ENCODE data around the gene SLC17A5.

SLC17A5 gene

DNA sequence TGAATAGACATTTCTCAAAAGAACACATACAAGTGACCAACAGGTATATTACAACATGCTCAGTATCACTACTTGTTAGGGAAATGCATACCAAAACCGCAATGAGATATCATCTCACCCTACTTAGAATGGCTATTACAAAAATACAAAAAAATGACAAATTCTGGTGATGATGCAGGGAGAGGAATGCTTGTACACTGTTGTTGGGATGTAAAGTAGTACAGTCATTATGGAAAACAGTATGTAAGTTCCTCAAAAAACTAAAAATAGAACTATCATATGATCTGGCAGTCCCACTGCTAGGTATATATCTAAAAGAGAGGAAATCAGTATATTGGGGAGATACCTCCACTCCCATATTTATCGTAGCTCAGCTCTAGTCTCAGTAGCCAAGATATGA lies 10.9 kb upstream of the SLC17A5 start:
- H3K4me2 ChIP-seq (ENCODE audit: low read length), result no peak overlapping the region
- DNase-seq, result no peak
- H3K79me2 ChIP-seq (ENCODE audit: control insufficient read depth, insufficient read depth, low read length, poor library complexity), result no peaks in the 10 kb centered on the region
- no peak overlapping the region for H4K91ac ChIP-seq (ENCODE audit: low read depth, low read length)
- H3K18ac ChIP-seq (ENCODE audit: low read length), result no peak overlapping the region
- H2BK120ac ChIP-seq (ENCODE audit: insufficient read depth, low read length, poor library complexity), result no peak overlapping the region
- no peaks in the 10 kb centered on the region for H3K9me3 ChIP-seq (ENCODE audit: insufficient read depth, low read depth, low read length)
- no peaks in the 10 kb centered on the region for H3K36me3 ChIP-seq (ENCODE audit: control insufficient read depth in 1 of 2, insufficient read depth in 2 of 2, low read length in 2 of 2)
- H2AK5ac ChIP-seq (ENCODE audit: low read length), result no peak overlapping the region
- no peak overlapping the region for H3K27ac ChIP-seq (ENCODE audit: low read depth, low read length)
- H2BK5ac ChIP-seq (ENCODE audit: low read depth, low read length, poor library complexity), result no peak overlapping the region
- no peak overlapping the region for H2AFZ ChIP-seq (ENCODE audit: insufficient read depth, low read length, poor library complexity)
- no peak overlapping the region for H3K4ac ChIP-seq (ENCODE audit: low read depth, low read length)
- no CpG with 5 or more reads among the region's 2 CpGs for WGBS (ENCODE audit: extremely low coverage, insufficient coverage, insufficient read length)
- no peak overlapping the region for H3K23ac ChIP-seq (ENCODE audit: low read length)
- no peak overlapping the region for H4K12ac ChIP-seq (ENCODE audit: low read depth, low read length)
- no peaks in the 10 kb centered on the region for H3K27me3 ChIP-seq (ENCODE audit: insufficient read depth, low read length)
- no peak overlapping the region for H3K9ac ChIP-seq (ENCODE audit: low read length)
- H3K4me3 ChIP-seq (ENCODE audit: low read depth, low read length), result no peak overlapping the region
- no peak overlapping the region for H3K14ac ChIP-seq (ENCODE audit: low read length)
- H3K4me1 ChIP-seq (ENCODE audit: control insufficient read depth in 1 of 2, insufficient read depth in 2 of 2, low read length in 2 of 2), result no peaks in the 10 kb centered on the region
- no peak overlapping the region for H4K8ac ChIP-seq (ENCODE audit: low read depth, low read length)
- H2BK12ac ChIP-seq (ENCODE audit: low read length), result no peak overlapping the region
- H3K79me1 ChIP-seq (ENCODE audit: low read length), result no peaks in the 10 kb centered on the region

DNA sequence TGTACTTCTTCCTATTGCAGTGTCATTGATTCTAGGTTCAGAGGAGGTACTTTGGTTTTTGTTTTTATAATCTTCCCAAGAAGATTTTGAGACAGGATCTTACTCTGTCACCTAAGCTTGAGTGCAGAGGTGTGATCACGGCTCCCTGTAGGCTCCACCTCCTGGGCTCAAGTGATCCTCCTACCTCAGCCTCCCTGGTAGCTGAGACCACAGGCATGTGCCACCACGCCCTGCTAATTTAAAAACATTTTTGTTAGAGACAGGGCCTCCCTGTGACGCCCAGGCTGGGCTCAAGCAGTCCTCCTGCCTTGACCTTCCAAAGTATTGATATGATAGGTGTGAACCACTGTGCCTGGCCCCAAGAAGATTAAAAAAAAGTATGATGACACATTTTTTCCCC lies 3.4 kb upstream of the SLC17A5 start:
- peak; percentile 74 to 84 for DNase-seq
- Histone ChIP-seq H3K4ac (ENCODE audit: low read depth, low read length) (no peak overlapping the region), H3K27me3 (ENCODE audit: insufficient read depth, low read length) (no peaks in the 10 kb centered on the region), H3K4me1 (ENCODE audit: control insufficient read depth in 1 of 2, insufficient read depth in 2 of 2, low read length in 2 of 2) (peaks cover 0 to 2% of the 10 kb centered on the region in 2 experiments), H3K9ac (ENCODE audit: low read length) (no peak overlapping the region), H2BK5ac (ENCODE audit: low read depth, low read length, poor library complexity) (no peak overlapping the region), H2BK12ac (ENCODE audit: low read length) (no peak overlapping the region), H4K12ac (ENCODE audit: low read depth, low read length) (peak overlapping the region; percentile 5), H3K18ac (ENCODE audit: low read length) (no peak overlapping the region), H3K4me2 (ENCODE audit: low read length) (no peak overlapping the region), H3K4me3 (ENCODE audit: low read depth, low read length) (no peak overlapping the region), H3K79me2 (ENCODE audit: control insufficient read depth, insufficient read depth, low read length, poor library complexity) (peaks cover 3% of the 10 kb centered on the region), H3K14ac (ENCODE audit: low read length) (no peak overlapping the region), H4K8ac (ENCODE audit: low read depth, low read length) (no peak overlapping the region), H3K9me3 (ENCODE audit: insufficient read depth, low read depth, low read length) (no peaks in the 10 kb centered on the region), H3K27ac (ENCODE audit: low read depth, low read length) (no peak overlapping the region), H4K91ac (ENCODE audit: low read depth, low read length) (no peak overlapping the region), H2BK120ac (ENCODE audit: insufficient read depth, low read length, poor library complexity) (no peak overlapping the region), H2AFZ (ENCODE audit: insufficient read depth, low read length, poor library complexity) (no peak overlapping the region), H2AK5ac (ENCODE audit: low read length) (no peak overlapping the region), H3K79me1 (ENCODE audit: low read length) (peaks cover 5% of the 10 kb centered on the region), H3K36me3 (ENCODE audit: control insufficient read depth in 1 of 2, insufficient read depth in 2 of 2, low read length in 2 of 2) (no peaks in the 10 kb centered on the region), H3K23ac (ENCODE audit: low read length) (no peak overlapping the region)
- no CpG with 5 or more reads among the region's 3 CpGs for WGBS (ENCODE audit: extremely low coverage, insufficient coverage, insufficient read length)

DNA sequence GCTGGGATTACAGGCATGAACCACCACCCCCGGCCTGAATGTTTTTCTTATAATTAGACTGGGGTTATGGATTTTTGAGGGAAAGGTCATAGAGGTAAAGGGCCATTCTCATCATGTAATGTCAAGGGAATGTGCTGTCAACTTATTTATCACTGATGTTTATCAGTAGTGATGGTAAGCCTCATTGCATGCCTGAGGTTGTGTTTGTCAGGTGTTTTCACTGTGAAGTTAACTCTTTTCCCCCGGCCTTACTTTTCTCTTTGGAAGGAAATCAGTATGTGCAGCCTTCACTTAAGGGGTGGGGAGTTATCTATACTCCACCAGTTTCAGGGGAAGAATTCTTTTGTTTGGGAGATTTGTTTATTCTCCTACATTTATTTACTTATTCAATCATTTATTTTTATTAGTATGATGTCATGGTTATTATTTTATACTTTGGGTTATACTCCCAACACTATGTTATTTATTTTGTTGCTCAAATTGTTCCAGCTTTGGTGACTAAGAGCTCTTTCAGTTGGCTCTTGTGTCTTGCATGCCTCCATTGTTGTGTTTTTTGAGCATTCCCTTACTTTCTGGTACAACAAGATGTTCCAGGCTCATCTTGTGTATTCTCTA lies 2.8 kb upstream of the SLC17A5 start:
- peaks cover 0 to 2% of the 10 kb centered on the region in 2 experiments for H3K4me1 ChIP-seq (ENCODE audit: control insufficient read depth in 1 of 2, insufficient read depth in 2 of 2, low read length in 2 of 2)
- no peaks in the 10 kb centered on the region for H3K27me3 ChIP-seq (ENCODE audit: insufficient read depth, low read length)
- no peak overlapping the region for H3K23ac ChIP-seq (ENCODE audit: low read length)
- H4K91ac ChIP-seq (ENCODE audit: low read depth, low read length), result no peak overlapping the region
- no peak overlapping the region for H4K12ac ChIP-seq (ENCODE audit: low read depth, low read length)
- no peak overlapping the region for H2BK5ac ChIP-seq (ENCODE audit: low read depth, low read length, poor library complexity)
- no peak overlapping the region for H3K18ac ChIP-seq (ENCODE audit: low read length)
- no peak overlapping the region for H3K4me2 ChIP-seq (ENCODE audit: low read length)
- H3K79me2 ChIP-seq (ENCODE audit: control insufficient read depth, insufficient read depth, low read length, poor library complexity), result peaks cover 3% of the 10 kb centered on the region
- H2AK5ac ChIP-seq (ENCODE audit: low read length), result no peak overlapping the region
- H3K79me1 ChIP-seq (ENCODE audit: low read length), result peaks cover 5% of the 10 kb centered on the region
- H2BK120ac ChIP-seq (ENCODE audit: insufficient read depth, low read length, poor library complexity), result no peak overlapping the region
- no peaks in the 10 kb centered on the region for H3K36me3 ChIP-seq (ENCODE audit: control insufficient read depth in 1 of 2, insufficient read depth in 2 of 2, low read length in 2 of 2)
- H2BK12ac ChIP-seq (ENCODE audit: low read length), result no peak overlapping the region
- no peak overlapping the region for H3K4ac ChIP-seq (ENCODE audit: low read depth, low read length)
- DNase-seq, result peak; percentile 45 to 83
- H3K9ac ChIP-seq (ENCODE audit: low read length), result no peak overlapping the region
- no peak overlapping the region for H2AFZ ChIP-seq (ENCODE audit: insufficient read depth, low read length, poor library complexity)
- no peak overlapping the region for H4K8ac ChIP-seq (ENCODE audit: low read depth, low read length)
- no peak overlapping the region for H3K4me3 ChIP-seq (ENCODE audit: low read depth, low read length)
- no CpG with 5 or more reads among the region's 2 CpGs for WGBS (ENCODE audit: extremely low coverage, insufficient coverage, insufficient read length)
- H3K9me3 ChIP-seq (ENCODE audit: insufficient read depth, low read depth, low read length), result no peaks in the 10 kb centered on the region
- no peak overlapping the region for H3K14ac ChIP-seq (ENCODE audit: low read length)
- no peak overlapping the region for H3K27ac ChIP-seq (ENCODE audit: low read depth, low read length)

DNA sequence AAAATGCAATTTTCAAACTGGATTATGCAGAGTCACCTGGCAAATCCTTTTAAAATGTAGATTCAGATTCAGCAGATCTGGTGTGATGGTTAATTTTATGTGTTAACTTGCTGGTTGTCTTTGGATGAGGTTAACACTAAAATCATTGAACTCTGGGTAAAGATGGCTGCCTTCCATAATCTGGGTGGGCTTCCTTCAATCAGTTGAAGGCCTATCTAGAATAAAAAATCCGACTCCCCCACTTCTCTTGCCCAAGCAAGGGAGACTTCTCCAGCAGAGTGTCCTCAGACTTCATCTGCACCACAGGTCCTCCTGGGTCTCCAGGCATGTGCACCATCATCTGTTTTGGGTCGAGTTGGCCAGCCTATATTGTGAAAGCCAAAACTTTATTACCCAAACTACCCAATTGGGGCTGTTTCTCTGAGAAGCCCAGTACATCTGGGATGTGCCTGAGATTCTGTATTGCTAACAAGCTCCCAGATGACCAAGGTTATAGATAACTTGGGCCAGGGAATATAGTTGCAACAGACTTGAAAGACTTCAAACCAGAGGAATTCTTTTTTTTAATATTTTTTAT lies 1.6 kb upstream of the SLC17A5 start:
- DNase-seq, result no peak
- Histone ChIP-seq H3K4me1 (ENCODE audit: control insufficient read depth in 1 of 2, insufficient read depth in 2 of 2, low read length in 2 of 2) (peaks cover 0 to 2% of the 10 kb centered on the region in 2 experiments), H3K23ac (ENCODE audit: low read length) (no peak overlapping the region), H3K4me2 (ENCODE audit: low read length) (no peak overlapping the region), H4K8ac (ENCODE audit: low read depth, low read length) (no peak overlapping the region), H3K79me2 (ENCODE audit: control insufficient read depth, insufficient read depth, low read length, poor library complexity) (peaks cover 3% of the 10 kb centered on the region), H2AK5ac (ENCODE audit: low read length) (no peak overlapping the region), H2AFZ (ENCODE audit: insufficient read depth, low read length, poor library complexity) (no peak overlapping the region), H2BK120ac (ENCODE audit: insufficient read depth, low read length, poor library complexity) (no peak overlapping the region), H3K27ac (ENCODE audit: low read depth, low read length) (no peak overlapping the region), H3K9me3 (ENCODE audit: insufficient read depth, low read depth, low read length) (no peaks in the 10 kb centered on the region), H3K4me3 (ENCODE audit: low read depth, low read length) (no peak overlapping the region), H3K4ac (ENCODE audit: low read depth, low read length) (no peak overlapping the region), H2BK5ac (ENCODE audit: low read depth, low read length, poor library complexity) (no peak overlapping the region), H3K14ac (ENCODE audit: low read length) (no peak overlapping the region), H3K9ac (ENCODE audit: low read length) (no peak overlapping the region), H4K91ac (ENCODE audit: low read depth, low read length) (no peak overlapping the region), H4K12ac (ENCODE audit: low read depth, low read length) (no peak overlapping the region), H3K36me3 (ENCODE audit: control insufficient read depth in 1 of 2, insufficient read depth in 2 of 2, low read length in 2 of 2) (no peaks in the 10 kb centered on the region), H3K18ac (ENCODE audit: low read length) (no peak overlapping the region), H3K79me1 (ENCODE audit: low read length) (peaks cover 5% of the 10 kb centered on the region), H3K27me3 (ENCODE audit: insufficient read depth, low read length) (no peaks in the 10 kb centered on the region), H2BK12ac (ENCODE audit: low read length) (no peak overlapping the region)
- WGBS (ENCODE audit: extremely low coverage, insufficient coverage, insufficient read length), result no CpG with 5 or more reads among the region's 2 CpGs

Measured in trophoblast cell (in vitro differentiated cells and primary cell).